Upper lobe of left lung (tissue), 4 donors: ENCODE measurements around the gene PCSK6.

Experiments used
- POLR2A ChIP-seq, 4 donors: fragments of 450-650 bp; IDR thresholded peaks; one replicate each; pipeline ENCODE4 v1.5.1; 2016 to 2017; ENCODE audit warnings: antibody characterized with exemption in 4 of 4, mild to moderate bottlenecking in 2 of 4
- TF ChIP-seq, protein P1 (sequence below), 6 experiments: fragments of 450-650 bp in 4 of 6; fragments of 200-600 bp in 2 of 6; sonication (generic) in 2 of 6; IDR thresholded peaks; one replicate each; pipeline ENCODE4 v1.5.1; 2016 to 2019; ENCODE audit warnings: antibody characterized with exemption in 6 of 6

DNA sequence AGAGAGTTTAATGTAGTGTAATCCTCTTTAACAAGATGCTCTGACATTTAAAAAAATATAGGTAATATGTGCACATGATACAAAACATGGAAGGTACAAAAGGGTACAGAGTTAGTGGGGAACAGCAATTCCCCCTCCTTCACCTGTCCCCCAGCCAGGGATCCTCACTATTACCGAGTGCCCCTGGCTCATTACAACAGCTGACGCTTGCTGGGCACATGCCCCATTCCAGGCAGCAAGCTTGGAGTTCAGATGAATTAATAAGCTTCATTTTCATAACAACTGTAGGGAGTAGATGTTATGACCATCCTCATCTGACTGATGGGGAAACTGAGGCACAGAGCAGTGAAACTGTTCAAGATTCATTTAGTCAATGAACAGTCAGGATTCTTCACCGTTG lies 41.2 kb downstream of the PCSK6 start:
- TF ChIP-seq, protein P1, sequence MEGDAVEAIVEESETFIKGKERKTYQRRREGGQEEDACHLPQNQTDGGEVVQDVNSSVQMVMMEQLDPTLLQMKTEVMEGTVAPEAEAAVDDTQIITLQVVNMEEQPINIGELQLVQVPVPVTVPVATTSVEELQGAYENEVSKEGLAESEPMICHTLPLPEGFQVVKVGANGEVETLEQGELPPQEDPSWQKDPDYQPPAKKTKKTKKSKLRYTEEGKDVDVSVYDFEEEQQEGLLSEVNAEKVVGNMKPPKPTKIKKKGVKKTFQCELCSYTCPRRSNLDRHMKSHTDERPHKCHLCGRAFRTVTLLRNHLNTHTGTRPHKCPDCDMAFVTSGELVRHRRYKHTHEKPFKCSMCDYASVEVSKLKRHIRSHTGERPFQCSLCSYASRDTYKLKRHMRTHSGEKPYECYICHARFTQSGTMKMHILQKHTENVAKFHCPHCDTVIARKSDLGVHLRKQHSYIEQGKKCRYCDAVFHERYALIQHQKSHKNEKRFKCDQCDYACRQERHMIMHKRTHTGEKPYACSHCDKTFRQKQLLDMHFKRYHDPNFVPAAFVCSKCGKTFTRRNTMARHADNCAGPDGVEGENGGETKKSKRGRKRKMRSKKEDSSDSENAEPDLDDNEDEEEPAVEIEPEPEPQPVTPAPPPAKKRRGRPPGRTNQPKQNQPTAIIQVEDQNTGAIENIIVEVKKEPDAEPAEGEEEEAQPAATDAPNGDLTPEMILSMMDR (IDR thresholded peaks at IDR 0.05): no peak
- no peak for TF ChIP-seq POLR2A (IDR thresholded peaks at IDR 0.05)
